Cortex of kidney (tissue), 1 donor: ENCODE measurements around the gene CAPN3.
"Not testable (repeated sequence)": the region's sequence is repeated elsewhere in the genome, so short reads cannot be mapped to it uniquely, and the experiment has no call there.

Source experiments
- DNase-seq: peaks from one replicate; lab custom pipeline; 2025; lab: John Stamatoyannopoulos, UW

Gene CAPN3

GRCh38 chr15:42359249-42359648, at the start of gene CAPN3:
Gene CAPN3, plus strand, starts transcription at chr15:42359501. Its CDS starts 305 bp downstream, at chr15:42359806.
- no peak for DNase-seq

DNA sequence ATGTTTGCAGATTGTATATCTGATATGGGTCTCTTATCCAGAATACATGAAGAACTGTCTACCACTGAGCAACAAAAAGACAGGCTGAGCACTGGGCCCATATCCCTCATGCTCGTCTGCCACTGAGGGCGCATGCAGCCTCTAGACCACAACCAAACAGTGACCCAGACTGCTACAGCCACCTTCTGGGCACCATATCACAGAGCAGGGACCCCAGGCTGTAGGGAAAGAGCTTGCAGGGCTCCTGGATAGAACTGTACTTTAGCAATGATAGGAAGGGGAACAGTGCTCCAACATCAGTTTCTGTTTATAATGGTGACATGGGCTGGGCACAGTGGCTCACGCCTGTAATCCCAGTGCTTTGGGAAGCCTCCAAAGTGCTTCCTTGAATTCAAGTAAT, 45.8 kb upstream of the CAPN3 start:
- no peak for DNase-seq

GRCh38 chr15:42314818-42315217, 44.5 kb upstream of the CAPN3 start:
- DNase-seq, result no peak

DNA sequence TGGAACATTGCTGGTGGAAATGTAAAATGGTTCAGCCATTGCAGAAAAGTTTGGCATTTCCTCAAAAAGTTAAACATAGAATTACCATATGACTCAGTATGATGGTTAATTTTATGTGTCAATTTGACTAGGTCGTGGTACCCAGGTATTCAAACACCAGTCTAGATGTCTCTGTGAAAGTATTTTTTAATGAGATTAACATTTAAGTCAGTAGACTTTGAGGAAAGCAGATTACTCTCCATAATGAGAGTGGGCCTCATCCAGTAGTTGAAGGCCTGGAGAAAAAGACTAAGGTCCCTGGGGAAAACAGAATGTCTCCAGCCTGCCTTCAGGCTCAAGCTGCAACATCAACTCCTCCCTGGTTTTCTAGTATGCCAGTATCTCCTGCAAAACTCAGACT, 43.8 kb upstream of the CAPN3 start:
- DNase-seq, result no peak

DNA sequence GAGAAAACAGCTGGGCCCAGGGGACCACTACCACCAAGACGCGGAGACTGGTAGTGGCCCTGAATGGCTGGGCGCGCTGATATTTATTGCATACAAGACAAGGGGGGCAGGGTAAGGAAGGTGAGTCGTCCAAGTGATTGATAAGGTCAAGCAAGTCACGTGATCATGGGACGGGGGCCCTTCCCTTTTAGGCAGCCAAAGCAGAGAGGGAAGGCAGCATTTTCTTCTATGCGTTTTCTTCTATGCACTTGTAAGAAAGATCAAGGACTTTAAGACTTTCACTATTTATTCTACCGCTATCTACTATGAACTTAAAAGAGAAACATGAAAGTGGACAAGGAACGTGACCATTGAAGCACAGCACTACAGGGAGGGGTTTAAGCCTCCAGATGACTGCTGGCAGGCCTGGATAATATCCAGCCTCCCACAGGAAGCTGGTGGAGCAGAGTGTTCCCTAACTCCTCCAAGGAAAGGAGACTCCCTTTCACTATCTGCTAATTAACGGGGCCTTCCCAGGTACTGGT, 43.0 kb upstream of the CAPN3 start:
- not testable (repeated sequence) for DNase-seq

DNA sequence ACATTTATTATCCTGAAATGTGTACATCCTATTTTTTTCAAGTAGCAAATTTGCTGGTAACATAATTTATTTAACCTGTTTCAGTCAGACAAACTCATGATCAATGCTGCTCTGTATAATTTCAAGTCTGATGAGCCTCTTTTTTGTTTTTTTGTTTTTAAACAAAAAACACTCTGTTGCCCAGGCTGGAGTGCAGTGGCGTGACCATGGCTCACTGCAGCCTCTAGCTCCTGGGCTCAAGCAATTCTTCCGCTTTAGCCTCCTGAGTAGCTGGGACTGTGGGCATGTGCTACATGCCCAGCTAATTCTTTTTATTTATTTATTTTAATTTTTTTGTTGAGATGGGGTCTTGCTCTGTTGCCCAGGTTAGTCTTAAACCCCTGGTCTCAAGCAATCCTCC, 40.1 kb upstream of the CAPN3 start:
- no peak for DNase-seq

- DNase-seq, result no peak
Measured at GRCh38 chr15:42324308-42324707, 35.0 kb upstream of the CAPN3 start.

GRCh38 chr15:42329161-42329560, 30.1 kb upstream of the CAPN3 start:
- DNase-seq, result no peak

- DNase-seq, result no peak
Measured at GRCh38 chr15:42329992-42330391, 29.3 kb upstream of the CAPN3 start.

GRCh38 chr15:42331235-42331634, 28.1 kb upstream of the CAPN3 start:
- DNase-seq, result no peak

DNA sequence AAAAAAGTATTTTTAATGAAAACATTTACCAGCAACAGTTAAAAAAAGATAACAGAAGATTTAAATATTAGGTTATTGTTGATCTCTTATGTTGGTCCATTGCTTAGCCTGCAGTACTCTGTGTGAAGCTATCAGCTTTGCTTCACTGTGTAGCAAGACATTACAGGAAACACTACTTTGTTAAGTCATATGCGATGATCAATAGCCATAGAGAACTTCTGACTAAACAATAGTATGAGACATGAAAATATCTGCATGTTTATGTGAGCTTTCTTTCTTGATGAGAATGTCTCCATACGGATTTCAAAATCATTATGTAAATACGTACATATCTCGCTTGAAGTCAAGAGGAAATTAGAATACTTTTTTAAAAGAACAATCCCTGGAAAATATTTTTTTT, 27.0 kb upstream of the CAPN3 start:
- DNase-seq, result no peak

GRCh38 chr15:42335074-42335473, 24.2 kb upstream of the CAPN3 start:
- DNase-seq, result no peak

GRCh38 chr15:42336650-42337049, 22.7 kb upstream of the CAPN3 start:
- not testable (repeated sequence) for DNase-seq

GRCh38 chr15:42337104-42337503, 22.2 kb upstream of the CAPN3 start:
- DNase-seq, result not testable (repeated sequence)

DNA sequence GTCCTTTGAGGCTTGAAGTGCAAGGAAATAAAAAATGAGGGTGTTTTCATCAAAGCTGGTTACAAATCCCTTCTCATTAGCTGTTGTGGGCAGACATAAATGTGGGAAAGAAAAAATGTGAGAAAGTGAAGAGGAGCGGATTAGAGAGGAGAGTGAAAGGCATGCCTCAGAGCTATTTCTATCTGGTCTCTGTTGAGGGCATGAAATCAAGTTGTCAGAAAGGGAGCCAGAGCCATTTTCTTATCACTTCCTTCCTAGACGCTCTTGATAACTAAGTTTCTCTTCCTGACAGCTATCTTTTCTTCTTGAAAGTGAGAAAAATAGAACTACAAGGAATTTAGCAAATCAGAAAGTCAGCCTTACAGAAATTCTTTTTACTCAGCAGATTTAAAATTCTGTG, 20.8 kb upstream of the CAPN3 start:
- DNase-seq, result no peak

GRCh38 chr15:42343596-42344232, 15.6 kb upstream of the CAPN3 start:
- no peak for DNase-seq

DNA sequence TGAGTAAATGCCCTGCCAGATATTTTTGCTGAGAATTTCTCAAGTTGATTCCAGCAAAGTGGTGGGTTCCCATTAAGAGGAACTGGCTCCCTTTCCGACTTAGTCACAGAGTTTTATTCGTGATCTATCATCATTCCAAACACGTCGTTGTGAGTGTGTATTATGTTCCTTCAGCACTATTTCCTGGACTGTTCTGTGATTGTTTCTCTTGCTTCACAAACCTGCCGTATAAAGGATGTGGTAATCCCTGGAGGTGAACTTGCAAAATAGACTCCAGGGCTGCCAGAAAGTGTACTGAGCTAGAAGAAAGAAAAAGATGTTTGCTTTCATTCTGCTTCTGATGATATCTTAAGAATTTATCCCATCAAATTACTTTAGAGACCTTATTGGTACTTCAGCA, 14.5 kb upstream of the CAPN3 start:
- no peak for DNase-seq

GRCh38 chr15:42345504-42345903, 13.8 kb upstream of the CAPN3 start:
- no peak for DNase-seq

DNA sequence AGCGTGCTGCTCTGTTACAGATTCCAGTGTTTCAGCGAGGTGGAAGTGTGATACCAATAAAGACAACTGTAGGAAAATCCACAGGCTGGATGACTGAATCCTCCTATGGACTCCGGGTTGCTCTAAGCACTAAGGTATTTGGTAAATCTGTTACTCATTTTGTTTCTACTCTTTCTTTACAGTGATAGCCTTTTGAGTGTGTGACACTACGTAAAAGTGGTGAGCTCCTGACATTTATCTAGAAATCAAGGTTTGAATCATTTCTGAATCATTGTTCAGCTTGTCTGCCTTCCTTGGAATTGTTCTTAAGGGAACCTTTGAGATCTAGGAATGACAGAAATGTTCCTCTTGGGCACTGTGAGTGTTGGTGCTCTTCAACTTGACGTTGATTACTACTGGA, 11.2 kb upstream of the CAPN3 start:
- no peak for DNase-seq

DNA sequence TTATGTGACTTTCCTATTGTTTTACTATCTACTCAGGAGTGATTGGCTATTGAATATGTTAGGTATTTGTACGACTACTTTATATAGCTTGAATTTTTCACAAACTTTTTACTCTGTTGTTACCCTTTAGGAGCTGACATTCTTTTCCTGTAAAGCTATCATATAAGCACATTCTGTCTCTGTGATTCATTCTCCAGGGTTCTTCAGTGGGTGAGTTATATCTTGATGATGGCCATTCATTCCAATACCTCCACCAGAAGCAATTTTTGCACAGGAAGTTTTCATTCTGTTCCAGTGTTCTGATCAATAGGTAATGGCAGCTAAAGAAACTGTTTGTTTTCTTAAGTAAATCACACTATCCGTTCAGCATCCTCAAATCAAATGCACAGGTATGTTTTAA, 10.1 kb upstream of the CAPN3 start:
- DNase-seq, result no peak

DNA sequence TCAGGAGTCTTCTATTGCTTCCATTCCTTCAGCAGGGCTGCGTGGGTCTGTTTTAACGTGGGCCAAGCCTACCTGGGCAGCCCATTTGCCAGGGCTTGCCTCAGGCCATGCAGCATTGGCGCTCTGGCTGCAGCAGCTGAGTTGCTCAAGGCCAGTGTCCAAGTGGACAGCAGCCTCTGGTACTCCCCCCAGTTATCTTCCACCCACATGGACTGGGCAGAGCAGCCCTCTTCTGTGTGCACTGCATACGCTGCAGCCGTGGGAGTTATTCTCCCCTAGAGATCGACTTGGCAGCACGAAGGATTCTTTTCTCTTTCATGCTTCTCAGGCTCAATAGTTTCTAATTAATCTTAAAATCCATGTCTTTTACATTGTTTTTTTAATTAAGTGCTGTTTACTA, 6.9 kb upstream of the CAPN3 start:
- no peak for DNase-seq

DNA sequence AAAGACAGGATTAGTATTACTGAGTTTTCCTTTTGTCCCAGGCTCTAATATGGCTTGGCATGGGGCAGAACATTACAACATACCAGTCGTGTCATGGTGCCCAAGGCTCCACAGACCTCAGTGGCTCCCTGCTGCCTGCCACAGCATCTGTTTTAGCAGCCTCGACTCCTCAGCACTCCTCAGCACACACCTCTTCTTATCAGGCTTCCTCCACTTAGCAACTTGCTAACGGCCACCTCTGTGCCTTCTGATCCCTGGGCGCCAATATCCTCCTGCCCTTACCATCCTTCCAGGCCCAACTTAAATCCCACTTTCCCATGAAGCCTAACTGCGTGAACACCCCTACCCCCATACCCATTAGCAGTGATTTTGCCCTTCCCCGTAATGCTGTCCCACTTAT, 6.2 kb upstream of the CAPN3 start:
- DNase-seq, result no peak

DNA sequence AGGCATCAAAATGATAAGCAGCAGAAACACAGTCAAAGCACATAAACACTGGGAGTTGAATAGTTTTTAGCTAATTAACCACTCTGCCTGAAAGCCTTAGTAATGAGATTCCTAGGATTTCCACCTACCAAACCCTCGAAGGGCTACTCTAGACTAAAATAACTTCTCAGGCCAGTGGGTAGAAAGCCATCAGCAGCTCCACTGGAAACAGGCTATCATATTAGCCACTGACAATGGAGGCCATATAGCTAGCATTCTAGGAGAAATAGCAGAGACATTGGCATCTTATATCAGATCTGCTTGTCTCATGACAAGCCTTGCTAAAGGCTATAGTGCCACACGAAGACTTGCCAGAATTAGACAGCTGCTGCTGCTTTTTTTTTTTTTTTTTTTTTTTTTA, 4.5 kb upstream of the CAPN3 start:
- no peak for DNase-seq

- DNase-seq, result no peak
Measured at GRCh38 chr15:42355291-42355690, 4.0 kb upstream of the CAPN3 start.
